ENCODE measurements around the gene ACTL7A. TPM values are rescaled to one million over a fixed set of nuclear protein-coding genes. Genes with fewer than 3 reads are reported as not detected.

The ACTL7A gene
- polyA plus RNA-seq, 1 donor (not counting 4 experiments of a cell fraction or from before 2014, with no cell fraction given): not detected

DNA sequence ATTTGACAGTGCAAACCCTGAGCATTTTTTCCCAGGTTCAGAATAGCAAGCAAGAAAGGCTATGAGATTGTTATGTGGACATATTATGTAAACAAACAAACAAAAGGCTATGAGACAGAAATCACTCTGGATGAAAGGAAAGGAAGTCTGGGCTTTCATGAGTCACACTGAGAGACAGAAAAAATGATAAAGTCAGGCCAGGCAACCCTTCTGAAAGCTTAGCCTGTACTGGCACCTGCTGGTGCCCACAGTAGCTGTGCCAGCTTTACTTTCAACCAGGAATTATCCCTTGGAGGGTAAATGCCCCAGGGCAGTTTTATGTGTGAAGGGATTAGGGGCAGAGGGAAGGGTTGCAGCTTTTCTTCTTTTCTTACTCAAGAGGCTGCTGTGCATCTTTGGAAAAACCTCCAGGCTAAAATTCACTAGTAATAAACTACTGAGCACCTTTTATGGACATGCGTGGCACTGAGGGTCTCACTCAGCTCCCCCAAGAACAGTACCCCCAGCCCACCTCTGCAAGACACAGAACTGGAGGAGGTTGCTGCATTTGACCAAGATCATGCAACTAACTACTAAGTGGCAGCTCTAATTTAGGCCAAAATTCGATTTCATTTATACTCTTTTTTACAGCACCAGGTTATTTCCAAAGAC is 48.0 kb upstream of the ACTL7A start:
- H2AFZ ChIP-seq (ENCODE audit: control insufficient read depth, low read length): no peak overlapping the region
- H3K27me3 ChIP-seq (ENCODE audit: control insufficient read depth, extremely low read depth, insufficient read depth, low read length): no peaks in the 10 kb centered on the region
- peak overlapping the region; percentile 49 for H3K27ac ChIP-seq (ENCODE audit: control insufficient read depth, insufficient read depth, low read length)
- dilution Hi-C loops (cut with MboI; ENCODE audit: extremely low pct_ligation_motif_present, low sequenced_read_pairs): no loop called here
- H3K4me3 ChIP-seq (ENCODE audit: control insufficient read depth in 2 of 3, extremely low read depth in 1 of 3, insufficient read depth in 2 of 3, low read depth in 1 of 3, low read length in 3 of 3): no peak overlapping the region
- no peak for TF ChIP-seq EZH2 (IDR thresholded peaks at IDR 0.05; ENCODE audit: low read length)
- TF ChIP-seq, protein P1, sequence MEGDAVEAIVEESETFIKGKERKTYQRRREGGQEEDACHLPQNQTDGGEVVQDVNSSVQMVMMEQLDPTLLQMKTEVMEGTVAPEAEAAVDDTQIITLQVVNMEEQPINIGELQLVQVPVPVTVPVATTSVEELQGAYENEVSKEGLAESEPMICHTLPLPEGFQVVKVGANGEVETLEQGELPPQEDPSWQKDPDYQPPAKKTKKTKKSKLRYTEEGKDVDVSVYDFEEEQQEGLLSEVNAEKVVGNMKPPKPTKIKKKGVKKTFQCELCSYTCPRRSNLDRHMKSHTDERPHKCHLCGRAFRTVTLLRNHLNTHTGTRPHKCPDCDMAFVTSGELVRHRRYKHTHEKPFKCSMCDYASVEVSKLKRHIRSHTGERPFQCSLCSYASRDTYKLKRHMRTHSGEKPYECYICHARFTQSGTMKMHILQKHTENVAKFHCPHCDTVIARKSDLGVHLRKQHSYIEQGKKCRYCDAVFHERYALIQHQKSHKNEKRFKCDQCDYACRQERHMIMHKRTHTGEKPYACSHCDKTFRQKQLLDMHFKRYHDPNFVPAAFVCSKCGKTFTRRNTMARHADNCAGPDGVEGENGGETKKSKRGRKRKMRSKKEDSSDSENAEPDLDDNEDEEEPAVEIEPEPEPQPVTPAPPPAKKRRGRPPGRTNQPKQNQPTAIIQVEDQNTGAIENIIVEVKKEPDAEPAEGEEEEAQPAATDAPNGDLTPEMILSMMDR (optimal IDR thresholded peaks at IDR 0.05 in 1 of 3, IDR thresholded peaks at IDR 0.05 in 1 of 3, conservative IDR thresholded peaks at IDR 0.05 in 1 of 3; ENCODE audit: extremely low read depth in 1 of 3, insufficient read depth in 2 of 3, low read length in 3 of 3): peak; percentile 79 to 94 (median 92)
- no peaks in the 10 kb centered on the region for H3K9me1 ChIP-seq (ENCODE audit: control insufficient read depth, extremely low read depth, insufficient read depth, low read length)
- H3K9me3 ChIP-seq (ENCODE audit: control insufficient read depth, low read depth, low read length): no peaks in the 10 kb centered on the region
- peak overlapping the region; percentile 35 for H3K9ac ChIP-seq (ENCODE audit: control insufficient read depth, extremely low read depth, insufficient read depth, low read length)
- H3K36me3 ChIP-seq (ENCODE audit: control insufficient read depth in 2 of 2, extremely low read depth in 1 of 2, insufficient read depth in 2 of 2, low read length in 2 of 2): no peaks in the 10 kb centered on the region
- FAIRE-seq (peak; percentile 90), DNase-seq (ENCODE audit: low read depth, low spot score) (no peak)
- H4K20me1 ChIP-seq (ENCODE audit: control insufficient read depth, extremely low read depth, insufficient read depth, low read length): no peaks in the 10 kb centered on the region
- peaks cover 18% of the 10 kb centered on the region for H3K4me1 ChIP-seq (ENCODE audit: control insufficient read depth, extremely low read depth, insufficient read depth, low read length)
- H3K4me2 ChIP-seq (ENCODE audit: control insufficient read depth, extremely low read depth, insufficient read depth, low read depth, low read length): peak overlapping the region; percentile 60
- no peaks in the 10 kb centered on the region for H3K79me2 ChIP-seq (ENCODE audit: control insufficient read depth, insufficient read depth, low read length)

DNA sequence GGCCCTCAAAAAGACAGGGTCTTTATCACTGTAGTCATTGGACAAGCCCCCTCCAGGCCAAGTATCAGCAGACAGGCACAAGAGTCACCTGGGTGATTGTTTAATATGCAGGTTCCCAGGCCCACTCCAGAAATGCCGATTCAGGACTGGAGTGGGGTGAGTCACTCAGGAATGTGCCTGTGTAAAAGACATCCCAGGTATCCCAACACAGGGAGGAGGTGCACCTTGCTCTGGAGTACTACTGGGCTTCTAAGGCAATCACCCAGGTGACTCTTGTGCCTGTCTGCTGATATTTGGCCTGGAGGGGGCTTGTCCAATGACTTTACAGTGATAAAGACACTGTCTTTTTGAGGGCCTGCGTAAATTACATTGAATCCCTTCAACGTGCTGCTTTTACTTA is 46.9 kb upstream of the ACTL7A start:
- no peak for TF ChIP-seq EZH2 (IDR thresholded peaks at IDR 0.05; ENCODE audit: low read length)
- TF ChIP-seq, protein P1 (optimal IDR thresholded peaks at IDR 0.05 in 1 of 3, IDR thresholded peaks at IDR 0.05 in 1 of 3, conservative IDR thresholded peaks at IDR 0.05 in 1 of 3; ENCODE audit: extremely low read depth in 1 of 3, insufficient read depth in 2 of 3, low read length in 3 of 3): no peak
- Histone ChIP-seq H2AFZ (ENCODE audit: control insufficient read depth, low read length) (no peak overlapping the region), H3K36me3 (ENCODE audit: control insufficient read depth in 2 of 2, extremely low read depth in 1 of 2, insufficient read depth in 2 of 2, low read length in 2 of 2) (no peaks in the 10 kb centered on the region), H3K9ac (ENCODE audit: control insufficient read depth, extremely low read depth, insufficient read depth, low read length) (no peak overlapping the region), H3K9me3 (ENCODE audit: control insufficient read depth, low read depth, low read length) (no peaks in the 10 kb centered on the region), H3K4me3 (ENCODE audit: control insufficient read depth in 2 of 3, extremely low read depth in 1 of 3, insufficient read depth in 2 of 3, low read depth in 1 of 3, low read length in 3 of 3) (no peak overlapping the region), H3K27me3 (ENCODE audit: control insufficient read depth, extremely low read depth, insufficient read depth, low read length) (no peaks in the 10 kb centered on the region), H4K20me1 (ENCODE audit: control insufficient read depth, extremely low read depth, insufficient read depth, low read length) (no peaks in the 10 kb centered on the region), H3K4me2 (ENCODE audit: control insufficient read depth, extremely low read depth, insufficient read depth, low read depth, low read length) (no peak overlapping the region), H3K27ac (ENCODE audit: control insufficient read depth, insufficient read depth, low read length) (no peak overlapping the region), H3K4me1 (ENCODE audit: control insufficient read depth, extremely low read depth, insufficient read depth, low read length) (peaks cover 18% of the 10 kb centered on the region), H3K9me1 (ENCODE audit: control insufficient read depth, extremely low read depth, insufficient read depth, low read length) (no peaks in the 10 kb centered on the region), H3K79me2 (ENCODE audit: control insufficient read depth, insufficient read depth, low read length) (no peaks in the 10 kb centered on the region)
- dilution Hi-C loops (cut with MboI; ENCODE audit: extremely low pct_ligation_motif_present, low sequenced_read_pairs): no loop called here
- peak; percentile 93 for FAIRE-seq
- DNase-seq (ENCODE audit: low read depth, low spot score): no peak

All from keratinocyte (primary cell).